GM12872 (cell line): ENCODE data around the gene ZNF573.

Experiments used
- CTCF ChIP-seq: IDR thresholded peaks from 3 replicates; pipeline ENCODE4 v1.5.1; 2011; ENCODE audit warnings: low read depth, mild to moderate bottlenecking, low read length, moderate library complexity; ENCODE audit not compliant: insufficient read depth

ZNF573 gene

GRCh38 chr19:37691881-37692504 is 87.4 kb downstream of the ZNF573 start:
- TF ChIP-seq CTCF: no peak
